OCI-LY3 (cell line): ENCODE results near the gene KAT7.

Source experiments
- H2AFZ ChIP-seq: fragments of 200-600, 300-600 bp; shearing (Covaris generic); 2 replicates; pipeline ENCODE4 v1.6.0; 2014; ENCODE audit warnings: antibody characterized with exemption, low read depth, low read length
- H3K27ac ChIP-seq: fragments of 200-600, 300-600 bp; sonication (generic); 2 replicates; pipeline ENCODE4 v1.5.1; 2014; ENCODE audit warnings: mild to moderate bottlenecking, low read length, moderate library complexity, mixed read lengths
- H3K27me3 ChIP-seq: fragments of 200-600, 300-600 bp; sonication (generic); 2 replicates; pipeline ENCODE4 v1.6.1; 2014; ENCODE audit warnings: low read depth, low read length, mixed read lengths
- H3K36me3 ChIP-seq: fragments of 200-600, 300-600 bp; sonication (generic); replicated peaks from 2 replicates; pipeline ENCODE3; 2014; ENCODE audit warnings: low read depth, low read length, mixed read lengths
- H3K4me1 ChIP-seq: fragments of 300-600, 200-600 bp; sonication (generic); 2 replicates; pipeline ENCODE4 v1.6.1; 2014; ENCODE audit warnings: low read length, mixed read lengths
- H3K4me2 ChIP-seq: fragments of 200-600, 300-600 bp; sonication (generic); 2 replicates; pipeline ENCODE4 v1.6.1; 2014; ENCODE audit warnings: low read length, mixed read lengths
- H3K4me3 ChIP-seq: fragments of 300-600, 200-600 bp; sonication (generic); 2 replicates; pipeline ENCODE4 v1.5.1; 2014; ENCODE audit warnings: antibody characterized with exemption, mild to moderate bottlenecking, low read length, moderate library complexity
- H3K79me2 ChIP-seq: fragments of 300-600, 200-600 bp; shearing (Covaris generic); 2 replicates; pipeline ENCODE4 v1.6.1; 2014; ENCODE audit warnings: mild to moderate bottlenecking, low read length, mixed read lengths
- H3K9ac ChIP-seq: fragments of 300-600, 200-600 bp; shearing (Covaris generic); 2 replicates; pipeline ENCODE4 v1.6.0; 2014; ENCODE audit warnings: mild to moderate bottlenecking, low read length, moderate library complexity
- H3K9me3 ChIP-seq: fragments of 200-600, 300-600 bp; shearing (Covaris generic); 2 replicates; pipeline ENCODE4 v1.6.1; 2014; ENCODE audit warnings: low read length, mixed read lengths; ENCODE audit not compliant: insufficient read depth
- H4K20me1 ChIP-seq: fragments of 200-600, 300-600 bp; sonication (generic); 2 replicates; pipeline ENCODE4 v1.6.1; 2016; ENCODE audit warnings: low read length, mixed read lengths; ENCODE audit not compliant: insufficient read depth
- EZH2phosphoT487 ChIP-seq: fragments of 200-600 bp; shearing (Covaris generic); IDR thresholded peaks from 2 replicates; pipeline ENCODE4 v1.6.1; 2018; ENCODE audit warnings: antibody characterized with exemption, mixed run types, low read depth
- TF ChIP-seq, protein P1 (sequence below): fragments of 200-600, 300-600 bp; sonication (generic); IDR thresholded peaks from 2 replicates; pipeline ENCODE4 v1.5.1; 2014; ENCODE audit warnings: antibody characterized with exemption, low read length, low read depth

KAT7 gene

DNA sequence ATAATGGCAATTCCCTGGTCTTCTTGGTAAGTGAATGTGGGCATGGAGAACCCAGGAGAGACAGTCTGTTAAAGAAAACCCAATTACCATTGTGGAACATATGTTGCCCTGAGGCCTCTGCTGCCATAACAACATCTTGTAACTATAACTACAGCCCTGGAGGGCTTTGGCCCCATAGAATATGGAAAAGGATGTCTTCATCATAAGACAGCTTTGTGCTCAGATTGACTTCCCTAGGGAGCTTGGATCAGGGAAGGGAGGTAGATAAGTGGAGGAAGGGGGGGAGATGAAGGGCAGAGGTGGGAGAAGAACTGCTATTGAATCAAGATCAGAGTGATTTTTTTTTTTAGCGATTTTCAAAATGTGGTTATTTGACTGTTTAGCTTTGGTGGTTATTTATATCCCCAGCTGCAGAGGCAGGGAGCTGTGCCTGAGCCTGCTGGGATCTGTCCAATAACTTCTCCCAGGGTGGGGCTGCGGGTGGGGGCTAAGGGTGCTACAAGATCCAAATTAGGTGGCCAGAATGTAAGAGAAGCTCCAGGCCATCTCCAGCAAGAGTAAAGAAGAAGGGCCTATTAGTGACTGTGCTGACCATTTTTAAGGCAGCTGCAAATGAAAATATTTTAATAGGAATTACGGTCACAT, 5.3 kb upstream of the KAT7 start:
- H3K27ac ChIP-seq = no peak overlapping the region
- no peaks in the 10 kb centered on the region for H3K79me2 ChIP-seq
- no peak overlapping the region for H3K9ac ChIP-seq

DNA sequence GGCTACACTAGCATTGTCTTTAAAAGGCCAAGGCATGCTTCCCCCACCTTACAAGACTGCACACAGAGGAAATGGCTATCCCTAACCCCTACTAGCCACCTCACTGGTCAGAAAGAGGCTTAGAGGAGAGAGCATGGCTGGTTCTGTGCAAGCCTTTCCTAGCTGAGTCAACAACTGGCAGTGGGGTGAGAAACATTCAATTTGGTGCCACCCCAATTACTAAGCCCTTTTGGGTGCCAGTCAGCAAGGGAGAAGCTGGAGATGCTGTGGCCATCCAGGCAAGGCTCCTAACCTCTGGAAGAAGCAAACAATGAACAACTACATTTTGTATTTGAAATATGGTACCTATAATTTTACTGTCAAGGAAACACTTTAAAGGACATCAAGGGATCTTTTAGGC, 4.7 kb upstream of the KAT7 start:
- Histone ChIP-seq H3K4me3 (no peak overlapping the region), H4K20me1 (no peaks in the 10 kb centered on the region), H3K27me3 (no peaks in the 10 kb centered on the region), H3K36me3 (no peaks in the 10 kb centered on the region), H3K79me2 (peaks cover 3% of the 10 kb centered on the region; the same call in 1 of the 2 replicates), H3K27ac (no peak overlapping the region), H3K4me2 (no peak overlapping the region), H2AFZ (no peak overlapping the region), H3K9me3 (no peaks in the 10 kb centered on the region), H3K9ac (no peak overlapping the region), H3K4me1 (peaks cover 10% of the 10 kb centered on the region)
- TF ChIP-seq, protein P1, sequence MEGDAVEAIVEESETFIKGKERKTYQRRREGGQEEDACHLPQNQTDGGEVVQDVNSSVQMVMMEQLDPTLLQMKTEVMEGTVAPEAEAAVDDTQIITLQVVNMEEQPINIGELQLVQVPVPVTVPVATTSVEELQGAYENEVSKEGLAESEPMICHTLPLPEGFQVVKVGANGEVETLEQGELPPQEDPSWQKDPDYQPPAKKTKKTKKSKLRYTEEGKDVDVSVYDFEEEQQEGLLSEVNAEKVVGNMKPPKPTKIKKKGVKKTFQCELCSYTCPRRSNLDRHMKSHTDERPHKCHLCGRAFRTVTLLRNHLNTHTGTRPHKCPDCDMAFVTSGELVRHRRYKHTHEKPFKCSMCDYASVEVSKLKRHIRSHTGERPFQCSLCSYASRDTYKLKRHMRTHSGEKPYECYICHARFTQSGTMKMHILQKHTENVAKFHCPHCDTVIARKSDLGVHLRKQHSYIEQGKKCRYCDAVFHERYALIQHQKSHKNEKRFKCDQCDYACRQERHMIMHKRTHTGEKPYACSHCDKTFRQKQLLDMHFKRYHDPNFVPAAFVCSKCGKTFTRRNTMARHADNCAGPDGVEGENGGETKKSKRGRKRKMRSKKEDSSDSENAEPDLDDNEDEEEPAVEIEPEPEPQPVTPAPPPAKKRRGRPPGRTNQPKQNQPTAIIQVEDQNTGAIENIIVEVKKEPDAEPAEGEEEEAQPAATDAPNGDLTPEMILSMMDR = no peak
- TF ChIP-seq EZH2phosphoT487 = no peak

More for the DNA sequence above, 5.3 kb upstream of the KAT7 start:
- Histone ChIP-seq H3K4me1 (peaks cover 10% of the 10 kb centered on the region), H4K20me1 (no peaks in the 10 kb centered on the region), H3K27me3 (no peaks in the 10 kb centered on the region), H3K4me2 (no peak overlapping the region), H3K4me3 (no peak overlapping the region), H3K36me3 (no peaks in the 10 kb centered on the region), H3K9me3 (no peaks in the 10 kb centered on the region), H2AFZ (no peak overlapping the region)
- TF ChIP-seq, protein P1 = no peak
- no peak for TF ChIP-seq EZH2phosphoT487

DNA sequence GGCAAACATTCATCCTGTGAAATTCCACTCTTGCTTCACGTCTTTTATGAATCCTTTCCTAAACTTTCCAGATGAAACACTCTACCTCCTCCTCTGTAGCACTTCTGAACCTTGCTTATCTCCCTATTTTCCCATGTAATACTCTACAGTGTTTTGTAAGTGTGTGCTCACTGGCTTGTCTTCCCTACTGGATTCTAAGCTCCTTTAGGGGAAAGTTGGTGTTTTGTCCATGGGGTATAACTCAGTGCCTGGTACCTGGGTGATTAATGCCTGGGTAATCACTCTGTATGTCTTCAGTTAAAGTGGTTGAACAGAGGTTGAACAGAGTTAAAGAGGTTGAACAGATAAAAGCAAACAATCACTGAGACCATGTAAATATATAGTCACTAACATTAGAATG, 3.8 kb upstream of the KAT7 start:
- Histone ChIP-seq H3K4me3 (no peak overlapping the region), H3K36me3 (peaks cover 3% of the 10 kb centered on the region), H2AFZ (no peak overlapping the region), H3K79me2 (peaks cover 10% of the 10 kb centered on the region), H3K27me3 (no peaks in the 10 kb centered on the region), H3K4me2 (no peak overlapping the region), H3K27ac (no peak overlapping the region), H3K9ac (no peak overlapping the region), H4K20me1 (peaks cover 5% of the 10 kb centered on the region), H3K9me3 (no peaks in the 10 kb centered on the region), H3K4me1 (peaks cover 14% of the 10 kb centered on the region)
- TF ChIP-seq EZH2phosphoT487 = no peak
- TF ChIP-seq, protein P1 = no peak

DNA sequence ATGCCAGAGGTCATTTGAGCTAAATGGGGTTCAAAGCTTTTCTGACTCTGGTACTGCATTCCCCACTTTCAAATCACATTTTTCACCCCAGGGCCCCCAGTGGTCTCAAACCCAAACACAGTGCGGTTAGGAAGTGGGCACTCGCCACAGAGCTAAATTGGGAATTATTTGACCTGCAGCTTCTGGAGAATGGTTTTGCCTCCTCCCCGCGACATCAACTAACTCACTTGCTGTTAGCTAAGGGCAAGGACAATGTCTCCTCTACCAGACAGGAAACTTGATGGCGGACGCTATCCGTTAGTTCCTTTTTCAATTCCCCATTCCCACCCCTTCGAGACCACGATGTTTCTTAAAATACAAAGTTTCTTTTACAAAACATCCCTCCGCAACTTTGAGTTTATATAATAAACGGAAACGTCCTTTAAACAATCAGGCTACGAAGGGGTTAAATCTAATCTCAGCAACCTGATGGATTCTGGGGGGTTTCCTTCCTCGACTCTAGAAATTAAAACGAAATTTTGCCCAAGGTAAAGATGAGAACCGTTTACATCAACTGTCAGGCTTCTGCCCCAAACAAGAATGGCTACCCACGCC, 500 bp upstream of the KAT7 start:
- H4K20me1 ChIP-seq = peaks cover 33% of the 10 kb centered on the region
- peak overlapping the region; percentile 96 for H3K4me3 ChIP-seq
- peaks cover 18% of the 10 kb centered on the region for H3K4me1 ChIP-seq
- peak overlapping the region; percentile 95 for H2AFZ ChIP-seq
- H3K27me3 ChIP-seq = no peaks in the 10 kb centered on the region
- H3K9me3 ChIP-seq = no peaks in the 10 kb centered on the region
- H3K79me2 ChIP-seq = peaks cover 43% of the 10 kb centered on the region
- peak overlapping the region; percentile 95 for H3K9ac ChIP-seq
- peak overlapping the region; percentile 88 for H3K27ac ChIP-seq
- H3K4me2 ChIP-seq = peak overlapping the region; percentile 93
- peaks cover 18% of the 10 kb centered on the region for H3K36me3 ChIP-seq
- TF ChIP-seq, protein P1 = no peak
- TF ChIP-seq EZH2phosphoT487 = no peak
